ENCODE measurements around the gene KCNH1.

GRCh38 chr1:210691039-210691610 is 442.8 kb downstream of the KCNH1 start:
- TF ChIP-seq RFX5 (IDR thresholded peaks at IDR 0.05; ENCODE audit: low read depth, low read length) (no peak), CEBPB (IDR thresholded peaks at IDR 0.05; ENCODE audit: low read depth, low read length) (no peak), CTCF (conservative IDR thresholded peaks at IDR 0.05; ENCODE audit: low read depth, low read length) (no peak), BHLHE40 (IDR thresholded peaks at IDR 0.05; ENCODE audit: low read depth, low read length) (no peak), POLR2A (IDR thresholded peaks at IDR 0.05; ENCODE audit: low read depth, low read length) (no peak)
